Measurements from ENCODE around the gene SLC27A2.

The SLC27A2 gene

GRCh38 chr15:50231761-50232160 lies 49.8 kb downstream of the SLC27A2 start:
- no peak overlapping the region for H3K27ac ChIP-seq
- TF ChIP-seq, protein P1, sequence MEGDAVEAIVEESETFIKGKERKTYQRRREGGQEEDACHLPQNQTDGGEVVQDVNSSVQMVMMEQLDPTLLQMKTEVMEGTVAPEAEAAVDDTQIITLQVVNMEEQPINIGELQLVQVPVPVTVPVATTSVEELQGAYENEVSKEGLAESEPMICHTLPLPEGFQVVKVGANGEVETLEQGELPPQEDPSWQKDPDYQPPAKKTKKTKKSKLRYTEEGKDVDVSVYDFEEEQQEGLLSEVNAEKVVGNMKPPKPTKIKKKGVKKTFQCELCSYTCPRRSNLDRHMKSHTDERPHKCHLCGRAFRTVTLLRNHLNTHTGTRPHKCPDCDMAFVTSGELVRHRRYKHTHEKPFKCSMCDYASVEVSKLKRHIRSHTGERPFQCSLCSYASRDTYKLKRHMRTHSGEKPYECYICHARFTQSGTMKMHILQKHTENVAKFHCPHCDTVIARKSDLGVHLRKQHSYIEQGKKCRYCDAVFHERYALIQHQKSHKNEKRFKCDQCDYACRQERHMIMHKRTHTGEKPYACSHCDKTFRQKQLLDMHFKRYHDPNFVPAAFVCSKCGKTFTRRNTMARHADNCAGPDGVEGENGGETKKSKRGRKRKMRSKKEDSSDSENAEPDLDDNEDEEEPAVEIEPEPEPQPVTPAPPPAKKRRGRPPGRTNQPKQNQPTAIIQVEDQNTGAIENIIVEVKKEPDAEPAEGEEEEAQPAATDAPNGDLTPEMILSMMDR (conservative IDR thresholded peaks at IDR 0.05) = no peak

GRCh38 chr15:50232791-50233190 lies 50.8 kb downstream of the SLC27A2 start:
- no peak overlapping the region for H3K27ac ChIP-seq
- TF ChIP-seq, protein P1 (conservative IDR thresholded peaks at IDR 0.05) = no peak

GRCh38 chr15:50233192-50233736 lies 51.3 kb downstream of the SLC27A2 start:
- no peak overlapping the region for H3K27ac ChIP-seq
- TF ChIP-seq, protein P1 (conservative IDR thresholded peaks at IDR 0.05) = no peak

- TF ChIP-seq, protein P1 (conservative IDR thresholded peaks at IDR 0.05) = no peak
- no peak overlapping the region for H3K27ac ChIP-seq
Observed at GRCh38 chr15:50234764-50235163, 52.8 kb downstream of the SLC27A2 start.

DNA sequence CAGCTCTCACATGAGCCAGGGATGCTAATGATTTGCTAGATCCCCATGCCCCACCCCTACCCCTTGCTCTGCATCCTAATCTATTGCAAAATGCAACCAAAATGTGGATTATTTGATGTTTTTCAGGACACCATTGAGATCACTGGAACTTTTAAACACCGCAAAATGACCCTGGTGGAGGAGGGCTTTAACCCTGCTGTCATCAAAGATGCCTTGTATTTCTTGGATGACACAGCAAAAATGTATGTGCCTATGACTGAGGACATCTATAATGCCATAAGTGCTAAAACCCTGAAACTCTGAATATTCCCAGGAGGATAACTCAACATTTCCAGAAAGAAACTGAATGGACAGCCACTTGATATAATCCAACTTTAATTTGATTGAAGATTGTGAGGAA lies 53.8 kb downstream of the SLC27A2 start:
- H3K27ac ChIP-seq = no peak overlapping the region
- TF ChIP-seq, protein P1 (conservative IDR thresholded peaks at IDR 0.05) = no peak

DNA sequence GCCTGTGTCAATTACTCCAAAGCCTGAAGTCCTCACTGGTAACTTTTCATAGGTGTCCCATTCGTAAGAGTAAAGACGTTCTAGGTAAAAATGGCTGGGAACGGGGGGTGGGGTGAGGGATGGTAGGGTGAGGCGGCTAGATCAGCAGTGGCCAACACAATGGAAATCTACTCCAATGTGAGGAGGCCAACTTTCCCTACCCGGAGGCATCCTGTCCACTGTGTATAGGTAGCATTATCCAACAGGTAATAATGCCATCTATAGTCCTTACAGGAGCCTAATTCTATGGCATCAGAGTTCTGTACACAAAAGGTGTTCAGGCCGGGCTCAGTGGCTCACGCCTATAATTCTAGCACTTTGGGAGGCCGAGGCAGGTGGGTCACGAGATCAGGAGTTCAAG lies 54.4 kb downstream of the SLC27A2 start:
- TF ChIP-seq, protein P1 (conservative IDR thresholded peaks at IDR 0.05) = no peak
- no peak overlapping the region for H3K27ac ChIP-seq

DNA sequence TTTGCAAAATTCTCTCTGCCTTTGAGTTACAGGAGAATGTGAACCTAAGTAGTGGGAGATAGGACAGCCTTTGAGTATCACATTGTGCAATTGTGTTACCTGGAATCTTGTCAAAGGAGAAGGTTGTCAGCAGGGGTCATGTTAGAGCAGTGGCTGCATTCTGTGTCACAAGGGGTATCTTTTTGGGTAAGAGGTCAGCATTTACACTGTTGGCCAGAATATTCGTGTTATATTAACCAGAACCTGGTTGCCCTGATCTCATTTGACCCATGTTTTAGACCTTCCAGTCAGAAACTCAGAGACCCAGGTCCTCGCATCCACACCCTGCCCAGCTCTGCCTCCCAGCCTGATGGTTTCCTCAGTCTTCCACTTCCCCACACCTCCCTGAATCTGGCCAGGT lies 56.3 kb downstream of the SLC27A2 start:
- no peak overlapping the region for H3K27ac ChIP-seq
- TF ChIP-seq, protein P1 (conservative IDR thresholded peaks at IDR 0.05) = no peak

All from VCaP (cell line).